Measurements from ENCODE around the gene MESP2.

GRCh38 chr15:89795996-89796395 is 19.9 kb downstream of the MESP2 start:
- TF ChIP-seq CTCF (IDR thresholded peaks at IDR 0.05), result no peak
- no peak for TF ChIP-seq POLR2A (IDR thresholded peaks at IDR 0.05)
